NCI-H2107 treated with DMSO at 0.1 percent for 48 hours (cell line): Measurements from ENCODE around the gene IFFO2.
"Not testable (repeated sequence)": the region's sequence is repeated elsewhere in the genome, so short reads cannot be mapped to it uniquely, and the experiment has no call there.

Source experiments
- DNase-seq: peaks from one replicate; lab custom pipeline; 2025; ENCODE audit not compliant: unreplicated experiment; lab: John Stamatoyannopoulos, UW

The IFFO2 gene

GRCh38 chr1:18900303-18900841 lies 56.1 kb downstream of the IFFO2 start:
- peak; percentile 20 for DNase-seq

GRCh38 chr1:18899363-18900049 lies 57.0 kb downstream of the IFFO2 start:
- no peak for DNase-seq

- no peak for DNase-seq
Observed at GRCh38 chr1:18898567-18898966, 57.9 kb downstream of the IFFO2 start.

- DNase-seq = peak; percentile 4
Observed at GRCh38 chr1:18895317-18895716, 61.2 kb downstream of the IFFO2 start.

GRCh38 chr1:18893120-18893519 lies 63.4 kb downstream of the IFFO2 start:
- DNase-seq = no peak

- not testable (repeated sequence) for DNase-seq
Observed at GRCh38 chr1:18891858-18892257, 64.6 kb downstream of the IFFO2 start.

- no peak for DNase-seq
Observed at GRCh38 chr1:18891426-18891780, 65.1 kb downstream of the IFFO2 start.

- DNase-seq = no peak
Observed at GRCh38 chr1:18890706-18891425, 65.6 kb downstream of the IFFO2 start.

- no peak for DNase-seq
Observed at GRCh38 chr1:18886003-18886335, 70.5 kb downstream of the IFFO2 start.

GRCh38 chr1:18885311-18886002 lies 71.0 kb downstream of the IFFO2 start:
- no peak for DNase-seq

- DNase-seq = no peak
Observed at GRCh38 chr1:18884727-18885126, 71.7 kb downstream of the IFFO2 start.

- DNase-seq = no peak
Observed at GRCh38 chr1:18884419-18884717, 72.1 kb downstream of the IFFO2 start.

- DNase-seq = peak; percentile 2
Observed at GRCh38 chr1:18883636-18884418, 72.6 kb downstream of the IFFO2 start.

- DNase-seq = no peak
Observed at GRCh38 chr1:18883079-18883478, 73.4 kb downstream of the IFFO2 start.

GRCh38 chr1:18882486-18882885 lies 74.0 kb downstream of the IFFO2 start:
- no peak for DNase-seq

- DNase-seq = no peak
Observed at GRCh38 chr1:18881642-18882431, 74.6 kb downstream of the IFFO2 start.

- no peak for DNase-seq
Observed at GRCh38 chr1:18881164-18881563, 75.3 kb downstream of the IFFO2 start.

- no peak for DNase-seq
Observed at GRCh38 chr1:18880585-18880984, 75.9 kb downstream of the IFFO2 start.

GRCh38 chr1:18879791-18880309 lies 76.6 kb downstream of the IFFO2 start:
- peak; percentile 15 for DNase-seq

GRCh38 chr1:18879215-18879790 lies 77.2 kb downstream of the IFFO2 start:
- DNase-seq = no peak
